Natural killer cell treated with Interleukin-12 subunit alpha and Interleukin-12 subunit beta and Interleukin-15 and Interleukin-18, amount 100 ng/mL, for 72 hours (primary cell): ENCODE data around the gene TMEM198. TPM values are rescaled to one million over a fixed set of nuclear protein-coding genes. Genes with fewer than 3 reads are reported as not detected.

Source experiments
- ATAC-seq, 2 donors: fragments of 150-1000 bp; cut with Tn5 transposase in 1 of 2; sonication (Bioruptor Pico), chemical (Tn5 transposase) in 1 of 2; 2 replicates each; pipeline ENCODE4 v1.10.0; 2021
- DNase-seq: peaks from one replicate; pipeline ENCODE4 v3.0.0; 2022; ENCODE audit warnings: low spot score
- H3K27ac Mint-ChIP-seq, 2 donors: 1 replicate in 1 of 2; 2 replicates in 1 of 2; pipeline ENCODE4 v1.8.0; 2022; ENCODE audit warnings: mixed read lengths in 2 of 2, mild to moderate bottlenecking in 1 of 2, moderate library complexity in 1 of 2
- H3K27me3 Mint-ChIP-seq, 2 donors: 1 replicate in 1 of 2; 2 replicates in 1 of 2; pipeline ENCODE4 v1.8.0; 2022; ENCODE audit warnings: mixed read lengths in 2 of 2
- H3K36me3 Mint-ChIP-seq: one replicate; pipeline ENCODE4 v1.8.0; 2022; ENCODE audit warnings: mixed read lengths
- H3K4me1 Mint-ChIP-seq, 2 donors: 1 replicate in 1 of 2; 2 replicates in 1 of 2; pipeline ENCODE4 v1.8.0; 2022; ENCODE audit warnings: low read depth in 2 of 2, mixed read lengths in 2 of 2, mild to moderate bottlenecking in 1 of 2
- H3K4me3 Mint-ChIP-seq: one replicate; pipeline ENCODE4 v1.8.0; 2022; ENCODE audit warnings: mixed read lengths
- H3K9me3 Mint-ChIP-seq: 2 replicates; pipeline ENCODE4 v1.8.0; 2022; ENCODE audit warnings: mixed read lengths
- total RNA-seq, 2 donors: library from RNA; stranded (reverse); gene quantifications; one replicate each; pipeline ENCODE4 v1.2.3, GENCODE V29; 2022

TMEM198 gene
- total RNA-seq, 2 donors from 2014 or later = 3.6 to 7.6 TPM

DNA sequence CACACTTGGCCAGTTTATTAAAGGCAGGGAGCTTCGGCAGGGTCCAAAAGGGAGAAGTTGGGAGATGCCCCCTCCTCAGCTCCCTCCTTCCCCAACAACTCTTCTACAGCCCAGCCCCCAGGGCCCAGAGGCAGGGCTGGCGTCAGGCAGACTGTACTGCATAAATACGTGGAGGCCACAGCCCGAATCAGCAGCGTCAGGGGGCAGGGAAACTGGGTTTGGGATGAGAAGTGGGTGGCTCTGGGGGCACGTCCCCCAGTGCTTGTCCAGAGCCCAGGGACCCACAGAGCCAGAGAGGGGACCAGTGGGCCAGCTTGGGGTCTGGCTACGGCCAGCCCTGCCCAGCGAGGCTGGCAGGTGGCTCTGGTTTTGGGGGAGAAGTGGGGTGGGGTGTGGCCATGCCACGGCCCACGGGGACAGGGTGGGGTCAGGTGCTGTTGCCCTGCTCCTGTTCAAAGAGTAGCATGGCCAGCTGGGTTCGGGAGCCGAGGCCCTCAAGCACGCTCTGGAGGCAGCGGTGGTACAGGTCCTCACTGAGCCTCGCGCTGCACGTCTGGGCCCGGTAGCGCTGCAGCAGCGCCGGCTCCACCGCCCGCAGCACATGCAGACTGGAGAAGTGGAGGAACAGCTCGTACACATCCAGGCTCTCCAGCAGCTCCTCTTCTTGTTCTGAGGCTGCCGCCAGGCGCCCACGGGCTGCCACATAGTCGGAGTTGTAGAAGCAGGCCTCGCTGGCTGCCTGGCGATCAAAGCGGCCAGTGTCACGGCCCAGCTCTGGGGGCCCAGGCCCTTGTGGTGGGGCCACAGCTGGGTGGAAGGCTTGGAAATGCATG lies 4.7 kb upstream of the TMEM198 start:
- H3K36me3 Mint-ChIP-seq = no peaks in the 10 kb centered on the region
- ATAC-seq = no peak
- no peaks in the 10 kb centered on the region for H3K9me3 Mint-ChIP-seq
- no peak overlapping the region for H3K4me3 Mint-ChIP-seq
- H3K27me3 Mint-ChIP-seq = peaks cover 3 to 7% of the 10 kb centered on the region in 2 donors
- no peak overlapping the region for H3K27ac Mint-ChIP-seq
- DNase-seq = no peak
- H3K4me1 Mint-ChIP-seq = peaks cover 15% of the 10 kb centered on the region in 2 donors

DNA sequence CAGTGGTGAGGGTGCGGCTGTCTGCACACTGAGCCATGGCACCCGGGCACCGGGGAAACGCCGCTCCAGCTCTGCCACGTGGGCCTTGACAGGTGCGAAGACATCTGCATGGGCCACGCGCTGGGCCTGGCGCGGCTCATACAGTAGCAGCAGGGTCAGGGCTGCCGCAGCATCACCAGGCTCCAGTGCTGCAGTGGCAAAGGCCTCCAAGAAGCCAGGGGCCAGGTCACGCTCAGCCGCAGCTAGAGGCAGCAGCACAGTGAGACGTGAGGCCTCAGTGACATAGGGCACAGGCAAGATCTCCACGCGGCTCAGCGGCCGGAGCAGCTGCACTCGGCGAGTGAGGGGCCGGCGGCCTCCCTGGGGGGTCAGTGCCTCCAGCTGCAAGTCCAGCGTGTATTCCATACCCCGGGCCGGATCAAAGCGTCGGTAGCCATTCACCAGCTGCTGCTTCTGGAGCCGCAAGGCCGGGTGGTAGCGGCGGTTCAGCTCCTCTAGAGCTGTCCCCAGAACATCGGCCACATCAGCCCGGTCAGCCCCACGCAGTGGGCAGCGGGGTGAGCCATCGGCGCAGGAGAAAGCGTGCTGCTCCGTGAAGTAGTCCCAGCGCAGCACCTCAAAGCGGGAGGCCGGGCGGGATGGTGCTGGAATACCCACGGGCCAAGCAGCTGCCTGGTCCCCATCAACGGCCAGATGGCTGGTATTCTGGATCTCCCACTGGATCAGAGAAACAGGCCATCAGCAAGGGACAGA lies 3.7 kb upstream of the TMEM198 start:
- DNase-seq (no peak), ATAC-seq (no peak)
- no peak overlapping the region for H3K4me3 Mint-ChIP-seq
- peaks cover 24% of the 10 kb centered on the region in 2 donors for H3K4me1 Mint-ChIP-seq
- H3K27ac Mint-ChIP-seq = no peak overlapping the region
- peaks cover 3 to 7% of the 10 kb centered on the region in 2 donors for H3K27me3 Mint-ChIP-seq
- H3K36me3 Mint-ChIP-seq = no peaks in the 10 kb centered on the region
- no peaks in the 10 kb centered on the region for H3K9me3 Mint-ChIP-seq

DNA sequence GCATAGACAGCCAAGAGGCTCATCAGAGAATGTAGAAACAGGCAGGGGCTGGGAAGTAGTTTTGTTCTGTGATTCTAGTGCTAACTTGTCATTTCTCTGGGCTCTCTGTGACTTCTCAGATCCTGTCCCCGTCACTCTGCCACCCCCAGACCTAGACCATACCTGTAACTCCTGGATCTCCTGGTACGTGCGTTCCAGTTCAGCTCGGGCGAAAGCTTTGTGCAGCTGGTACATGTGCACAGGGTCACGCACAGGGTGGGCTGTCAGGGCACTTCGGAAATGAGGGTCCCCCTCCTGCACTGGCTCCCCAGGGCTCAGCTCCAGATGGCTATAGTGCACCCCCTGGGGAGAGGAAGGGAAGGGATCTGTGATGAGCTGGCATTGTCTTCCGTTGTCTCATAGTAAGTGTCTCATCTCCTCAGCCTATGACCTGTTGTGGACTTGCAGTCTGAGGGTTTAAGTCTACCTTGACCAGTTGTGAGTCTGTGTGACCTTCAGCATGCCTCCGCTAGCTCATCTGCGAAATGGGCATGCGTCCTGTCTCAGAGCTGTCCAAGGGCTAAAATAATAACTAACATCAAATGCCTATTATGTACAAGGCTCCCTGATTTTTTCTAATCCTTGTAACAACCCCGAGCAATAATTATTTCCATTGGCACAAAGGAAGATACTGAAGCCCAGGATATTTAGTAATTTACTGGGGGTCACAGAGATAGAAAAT lies 2.9 kb upstream of the TMEM198 start:
- ATAC-seq (no peak), DNase-seq (no peak)
- Mint-ChIP-seq H3K36me3 (no peaks in the 10 kb centered on the region), H3K4me1 (peaks cover 24 to 26% of the 10 kb centered on the region in 2 donors), H3K27ac (no peak overlapping the region), H3K27me3 (peaks cover under 1 to 2% of the 10 kb centered on the region in 2 donors), H3K9me3 (no peaks in the 10 kb centered on the region), H3K4me3 (peak overlapping the region; percentile 97)

DNA sequence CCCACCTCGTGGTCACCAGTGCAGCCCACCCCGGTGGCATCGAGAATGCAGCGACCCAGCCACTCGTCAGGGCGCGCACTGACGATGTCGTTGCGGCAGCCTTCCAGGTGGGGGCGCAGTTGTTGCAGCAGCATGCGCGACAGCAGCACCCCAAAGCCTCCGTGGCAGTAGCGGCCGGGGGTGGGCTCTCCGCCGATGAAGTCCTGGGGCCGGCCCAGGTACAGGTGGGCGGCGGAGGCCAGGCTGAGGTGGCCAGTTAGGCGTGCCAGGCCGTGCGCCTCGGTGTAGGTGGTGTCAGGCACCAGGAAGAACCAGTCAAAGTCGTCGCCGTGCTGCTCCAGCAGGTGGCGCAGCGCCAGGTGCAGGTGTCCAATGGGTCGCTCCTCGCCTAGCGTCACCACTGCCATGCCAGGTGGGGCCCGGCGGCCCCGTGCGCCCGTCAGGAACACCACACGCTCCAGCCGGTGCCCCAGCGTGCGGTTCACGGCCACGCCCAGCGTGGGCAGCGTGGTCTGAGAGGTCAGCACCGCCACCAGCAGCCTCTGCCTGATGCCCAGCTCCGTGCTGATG lies 2.1 kb upstream of the TMEM198 start:
- Mint-ChIP-seq H3K4me1 (peaks cover 27 to 31% of the 10 kb centered on the region in 2 donors), H3K9me3 (no peaks in the 10 kb centered on the region), H3K27ac (no peak overlapping the region), H3K4me3 (peak overlapping the region; percentile 97), H3K27me3 (peaks cover 6 to 8% of the 10 kb centered on the region in 2 donors), H3K36me3 (no peaks in the 10 kb centered on the region)
- peak; percentile 84 for DNase-seq
- ATAC-seq = peak; percentile 15 to 21

DNA sequence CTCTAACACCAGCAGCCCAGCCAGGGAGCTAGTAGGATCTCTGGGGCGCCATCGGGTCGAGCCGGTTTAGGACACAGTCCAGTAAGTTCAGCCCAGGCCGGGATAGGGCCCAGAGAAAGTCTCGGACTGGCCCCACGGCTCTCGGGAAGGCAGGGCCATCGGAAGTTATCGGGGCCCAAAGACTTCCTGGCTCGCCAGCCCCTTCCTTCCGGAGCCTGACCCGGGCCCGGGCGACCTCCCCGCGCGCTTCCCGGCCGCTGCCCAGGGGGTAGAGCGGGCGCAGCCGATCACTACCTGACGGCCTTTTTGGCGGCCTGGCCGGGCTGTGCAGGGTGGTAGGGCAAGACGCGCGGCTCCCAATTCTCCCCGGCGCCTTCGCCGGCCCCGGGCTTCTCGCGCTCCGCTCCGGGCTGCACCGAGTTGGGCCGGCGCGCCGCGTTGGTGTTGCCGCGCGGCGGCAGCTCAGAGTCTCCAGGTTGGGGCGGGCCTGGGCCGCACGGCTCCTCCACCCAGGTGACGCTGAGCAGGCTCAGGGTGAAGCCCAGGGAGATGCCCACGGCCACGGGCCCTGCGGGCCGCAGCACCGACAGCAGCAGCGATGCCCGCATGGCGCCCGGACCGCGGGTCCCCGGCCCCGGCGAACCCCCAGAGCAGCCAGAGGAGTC lies 765 bp upstream of the TMEM198 start:
- ATAC-seq (peak; percentile 47 to 58), DNase-seq (peak; percentile 67)
- H3K27ac Mint-ChIP-seq = peak overlapping the region; percentile 69 to 82
- no peaks in the 10 kb centered on the region for H3K36me3 Mint-ChIP-seq
- peak overlapping the region; percentile 97 for H3K4me3 Mint-ChIP-seq
- H3K27me3 Mint-ChIP-seq = peaks cover 9% of the 10 kb centered on the region in 2 donors
- no peaks in the 10 kb centered on the region for H3K9me3 Mint-ChIP-seq
- peaks cover 27 to 31% of the 10 kb centered on the region in 2 donors for H3K4me1 Mint-ChIP-seq

DNA sequence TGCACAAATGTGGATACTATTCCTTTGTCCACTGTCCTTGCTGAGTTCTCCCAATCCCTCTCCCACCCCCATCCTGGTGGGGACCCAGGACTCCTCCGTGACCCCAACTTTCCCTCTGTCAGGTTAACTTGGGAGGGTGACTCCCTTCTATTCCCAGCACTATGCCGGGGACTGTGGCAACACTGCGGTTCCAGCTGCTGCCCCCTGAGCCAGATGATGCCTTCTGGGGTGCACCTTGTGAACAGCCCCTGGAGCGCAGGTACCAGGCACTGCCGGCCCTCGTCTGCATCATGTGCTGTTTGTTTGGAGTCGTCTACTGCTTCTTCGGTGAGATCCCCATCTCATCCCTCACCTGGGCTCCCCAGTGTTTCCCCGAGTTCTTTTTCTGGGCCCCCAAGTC lies 739 bp downstream of the TMEM198 start:
- Mint-ChIP-seq H3K9me3 (no peaks in the 10 kb centered on the region), H3K27ac (peak overlapping the region; percentile 65 to 68), H3K4me1 (peaks cover 27 to 31% of the 10 kb centered on the region in 2 donors), H3K27me3 (peaks cover 15% of the 10 kb centered on the region in 2 donors), H3K36me3 (no peaks in the 10 kb centered on the region), H3K4me3 (peak overlapping the region; percentile 86)
- DNase-seq = no peak
- ATAC-seq = no peak

DNA sequence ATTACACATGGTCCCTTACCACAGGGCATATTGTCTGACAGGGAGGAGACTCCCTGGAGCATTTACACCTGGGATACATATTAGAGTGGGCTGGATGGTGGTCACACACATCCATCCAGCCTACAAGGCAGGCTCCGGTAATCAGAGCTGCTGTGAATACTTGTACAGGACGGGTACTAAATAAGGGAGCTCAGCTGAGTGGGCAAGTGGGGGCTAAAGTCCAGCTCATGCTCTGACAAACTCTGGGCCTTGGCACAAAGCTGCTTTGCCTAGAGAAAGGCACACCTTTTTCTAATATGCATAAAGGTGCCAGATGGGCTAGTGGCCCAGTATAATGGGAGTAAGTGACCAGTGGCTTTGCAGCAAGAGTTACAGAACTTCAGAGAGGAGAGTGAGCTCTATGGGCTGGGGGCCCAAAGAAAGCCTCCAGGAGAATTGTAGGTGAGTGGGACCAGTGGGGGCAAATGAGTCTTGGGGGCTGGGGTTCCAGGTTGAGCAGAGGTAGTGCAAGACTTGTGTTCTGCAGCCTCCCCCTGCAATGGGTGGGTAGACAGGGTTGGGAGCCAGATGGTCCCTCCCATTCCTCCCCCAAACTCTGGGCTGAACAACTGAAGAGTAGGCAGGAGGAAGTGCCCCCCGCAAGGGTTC lies 1.6 kb downstream of the TMEM198 start:
- peaks cover 27 to 31% of the 10 kb centered on the region in 2 donors for H3K4me1 Mint-ChIP-seq
- H3K27ac Mint-ChIP-seq = peak overlapping the region in 1 of 2 donors; percentile 68
- H3K4me3 Mint-ChIP-seq = peak overlapping the region; percentile 86
- DNase-seq (no peak), ATAC-seq (no peak)
- no peaks in the 10 kb centered on the region for H3K9me3 Mint-ChIP-seq
- H3K36me3 Mint-ChIP-seq = no peaks in the 10 kb centered on the region
- peaks cover 15% of the 10 kb centered on the region in 2 donors for H3K27me3 Mint-ChIP-seq

DNA sequence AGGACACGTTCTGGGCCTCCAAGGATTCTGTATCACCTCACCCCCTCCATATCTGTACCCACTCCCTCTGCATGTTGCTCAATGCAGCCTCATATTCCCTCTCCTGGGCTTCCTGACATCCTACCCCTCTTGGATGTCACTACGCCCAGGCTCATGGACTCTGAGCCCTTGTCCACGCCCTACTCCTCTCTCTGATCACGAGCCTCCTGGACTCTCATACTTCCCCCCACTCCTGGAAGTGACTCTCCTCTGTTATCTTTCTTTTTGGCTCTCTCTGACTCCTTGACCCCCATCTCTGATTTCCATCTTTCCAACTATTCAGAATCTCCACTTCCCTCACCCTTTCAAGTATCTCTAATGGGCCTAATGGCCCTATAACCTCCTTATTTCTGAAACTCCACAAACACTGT lies 2.1 kb downstream of the TMEM198 start:
- no peaks in the 10 kb centered on the region for H3K36me3 Mint-ChIP-seq
- H3K9me3 Mint-ChIP-seq = no peaks in the 10 kb centered on the region
- ATAC-seq = no peak
- H3K4me1 Mint-ChIP-seq = peaks cover 27 to 30% of the 10 kb centered on the region in 2 donors
- H3K4me3 Mint-ChIP-seq = peak overlapping the region; percentile 11
- peaks cover 18 to 19% of the 10 kb centered on the region in 2 donors for H3K27me3 Mint-ChIP-seq
- no peak for DNase-seq
- no peak overlapping the region for H3K27ac Mint-ChIP-seq

DNA sequence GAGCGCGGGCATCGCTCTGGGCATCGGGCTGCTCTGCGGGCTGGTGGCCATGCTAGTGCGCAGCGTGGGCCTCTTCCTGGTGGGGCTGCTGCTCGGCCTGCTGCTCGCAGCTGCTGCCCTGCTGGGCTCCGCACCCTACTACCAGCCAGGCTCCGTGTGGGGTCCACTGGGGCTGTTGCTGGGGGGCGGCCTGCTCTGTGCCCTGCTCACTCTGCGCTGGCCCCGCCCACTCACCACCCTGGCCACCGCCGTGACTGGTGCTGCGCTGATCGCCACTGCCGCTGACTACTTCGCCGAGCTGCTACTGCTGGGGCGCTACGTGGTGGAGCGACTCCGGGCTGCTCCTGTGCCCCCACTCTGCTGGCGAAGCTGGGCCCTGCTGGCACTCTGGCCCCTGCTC lies 3.8 kb downstream of the TMEM198 start:
- Mint-ChIP-seq H3K27me3 (peaks cover 20 to 22% of the 10 kb centered on the region in 2 donors), H3K9me3 (no peaks in the 10 kb centered on the region), H3K4me3 (no peak overlapping the region), H3K4me1 (peaks cover 18 to 20% of the 10 kb centered on the region in 2 donors), H3K36me3 (no peaks in the 10 kb centered on the region), H3K27ac (no peak overlapping the region)
- DNase-seq = no peak
- no peak for ATAC-seq

DNA sequence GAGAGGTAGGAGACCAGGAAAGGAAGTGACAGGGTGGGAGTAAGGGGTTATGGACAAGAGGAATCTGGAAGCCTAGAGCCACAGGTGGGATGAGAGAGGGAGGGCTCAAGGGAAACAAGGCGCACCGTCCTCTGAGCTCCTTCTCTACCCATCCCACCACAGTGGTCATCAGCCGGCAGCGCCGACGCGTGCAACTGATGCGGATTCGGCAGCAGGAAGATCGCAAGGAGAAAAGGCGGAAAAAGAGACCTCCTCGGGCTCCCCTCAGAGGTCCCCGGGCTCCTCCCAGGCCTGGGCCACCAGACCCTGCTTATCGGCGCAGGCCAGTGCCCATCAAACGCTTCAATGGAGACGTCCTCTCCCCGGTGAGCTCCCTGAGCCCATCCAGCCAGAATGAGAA lies 5.2 kb downstream of the TMEM198 start:
- Mint-ChIP-seq H3K36me3 (no peaks in the 10 kb centered on the region), H3K9me3 (no peaks in the 10 kb centered on the region), H3K27me3 (peaks cover 22 to 23% of the 10 kb centered on the region in 2 donors), H3K27ac (no peak overlapping the region), H3K4me3 (no peak overlapping the region), H3K4me1 (peaks cover 17% of the 10 kb centered on the region in 2 donors)
- DNase-seq (no peak), ATAC-seq (no peak)

DNA sequence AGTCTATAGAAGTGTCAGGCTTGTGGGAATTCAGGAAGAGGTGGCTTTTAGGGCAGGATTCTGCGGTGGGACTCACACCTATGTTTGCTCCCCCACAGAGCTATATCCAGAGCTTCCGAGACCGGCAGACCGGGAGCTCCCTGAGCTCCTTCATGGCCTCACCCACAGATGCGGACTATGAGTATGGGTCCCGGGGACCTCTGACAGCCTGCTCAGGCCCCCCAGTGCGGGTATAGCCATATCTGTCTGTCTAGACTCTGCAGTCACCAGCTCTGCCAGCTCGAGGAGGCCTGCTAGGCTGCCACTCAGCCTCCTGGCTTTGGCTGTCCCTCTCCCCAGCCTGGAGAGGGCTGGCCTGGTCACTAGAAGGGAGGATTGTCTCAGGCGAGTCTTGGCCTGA lies 5.8 kb downstream of the TMEM198 start:
- Mint-ChIP-seq H3K27ac (no peak overlapping the region), H3K36me3 (no peaks in the 10 kb centered on the region), H3K4me3 (no peak overlapping the region), H3K4me1 (peaks cover 11 to 12% of the 10 kb centered on the region in 2 donors), H3K27me3 (peaks cover 22 to 24% of the 10 kb centered on the region in 2 donors), H3K9me3 (no peaks in the 10 kb centered on the region)
- no peak for DNase-seq
- ATAC-seq = no peak

DNA sequence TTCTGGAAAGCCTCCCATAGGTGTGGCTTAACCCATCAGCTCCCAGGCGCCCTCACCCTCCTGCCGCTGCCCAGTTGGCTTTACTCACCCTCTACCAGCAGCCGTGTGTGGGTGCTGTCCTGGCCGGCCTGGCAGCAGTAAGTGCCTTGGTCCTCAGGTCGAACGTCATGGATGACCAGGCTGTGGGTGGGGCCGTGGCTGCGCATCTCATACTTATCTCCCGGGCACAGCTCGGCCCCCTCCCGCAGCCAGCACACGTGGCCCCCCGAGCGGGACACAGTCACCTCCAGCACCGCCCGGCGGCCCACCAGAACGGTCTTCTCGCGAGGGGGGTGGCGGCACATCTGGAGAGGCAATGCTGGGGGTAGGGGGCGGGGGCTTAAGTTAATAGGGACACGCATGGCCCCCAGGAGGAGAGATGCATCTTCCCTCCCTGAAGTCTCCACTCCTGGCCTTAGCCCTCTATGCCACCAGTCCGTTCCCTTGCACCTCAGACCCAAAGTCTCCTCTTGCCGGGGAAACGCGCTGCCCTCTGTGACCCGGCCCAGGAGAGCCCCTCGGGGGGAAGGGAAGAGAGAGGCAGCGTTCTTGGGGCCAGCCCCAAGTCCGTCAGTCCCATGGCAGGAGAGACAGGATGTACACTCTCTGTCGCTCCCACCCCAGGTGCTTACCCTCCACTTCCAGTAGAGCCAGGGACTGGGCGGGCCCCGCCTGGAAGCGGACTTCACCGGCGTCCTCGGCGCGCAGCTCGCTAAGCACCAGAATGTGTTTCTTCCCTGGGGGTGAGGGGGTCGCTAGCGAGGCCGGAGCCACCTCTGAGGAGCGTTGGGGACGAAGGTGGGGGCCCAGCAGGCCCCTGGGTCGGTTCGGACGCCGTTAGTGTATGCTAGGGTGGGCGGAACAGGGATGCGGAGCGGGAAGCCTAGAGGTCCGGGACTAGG lies 7.9 kb downstream of the TMEM198 start:
- peak; percentile 2 to 32 for ATAC-seq
- H3K4me3 Mint-ChIP-seq = peak overlapping the region; percentile 82
- H3K9me3 Mint-ChIP-seq = no peaks in the 10 kb centered on the region
- H3K4me1 Mint-ChIP-seq = peaks cover 0 to 4% of the 10 kb centered on the region in 2 donors
- peaks cover 14 to 18% of the 10 kb centered on the region in 2 donors for H3K27me3 Mint-ChIP-seq
- no peaks in the 10 kb centered on the region for H3K36me3 Mint-ChIP-seq
- H3K27ac Mint-ChIP-seq = no peak overlapping the region
- peak; percentile 50 for DNase-seq
